K562 (cell line): Measurements from ENCODE around the gene IL23A. TPM values are rescaled to one million over a fixed set of nuclear protein-coding genes. Genes with fewer than 3 reads are reported as not detected.
A peak's percentile ranks its signal among the peaks of the same experiment; 100 is the strongest.

Experiments
- ARID1B ChIP-seq: fragments of 450-650 bp; IDR thresholded peaks from 2 replicates; pipeline ENCODE4 v1.6.1; 2016; ENCODE audit warnings: antibody characterized with exemption, mild to moderate bottlenecking, inconsistent platforms
- ATF7 ChIP-seq: fragments of 450-650 bp; IDR thresholded peaks from 2 replicates; pipeline ENCODE4 v1.7.1; 2014; ENCODE audit warnings: mild to moderate bottlenecking, moderate library complexity
- CHD1 ChIP-seq: fragments of 200-600 bp; sonication (generic); IDR thresholded peaks from one replicate; pipeline ENCODE4 v1.6.1; 2012; ENCODE audit warnings: mild to moderate bottlenecking, moderate library complexity, low read length, inconsistent platforms
- DNMT1 ChIP-seq: fragments of 450-650 bp; IDR thresholded peaks from 2 replicates; pipeline ENCODE4 v1.6.1; 2016; ENCODE audit warnings: antibody characterized with exemption, mild to moderate bottlenecking
- DPF2 ChIP-seq: fragments of 450-650 bp; IDR thresholded peaks from 2 replicates; pipeline ENCODE4 v1.6.1; 2016
- ESRRA ChIP-seq: fragments of 450-650 bp; IDR thresholded peaks from 2 replicates; pipeline ENCODE4 v1.6.1; 2014; ENCODE audit warnings: low read depth, mild to moderate bottlenecking, moderate library complexity, borderline replicate concordance
- FOXJ2 ChIP-seq: fragments of 200-800 bp; sonication (Bioruptor generic); IDR thresholded peaks from 2 replicates; pipeline ENCODE4 v1.6.1; 2016; ENCODE audit warnings: missing genetic modification characterization, missing compliant biosample characterization
- MYNN ChIP-seq, 2 experiments: sonication (generic); formaldehyde crosslinking in 1 of 2; IDR thresholded peaks; 2 replicates each; pipeline versions ENCODE4 v1.5.0 to v1.6.1; 2016 to 2020; ENCODE audit warnings: antibody characterized with exemption in 1 of 2, missing genetic modification reagents in 1 of 2
- NCOA4 ChIP-seq: fragments of 450-650 bp; IDR thresholded peaks from 2 replicates; pipeline ENCODE4 v1.6.1; 2018; ENCODE audit warnings: mild to moderate bottlenecking; ENCODE audit not compliant: partially characterized antibody
- PML ChIP-seq: IDR thresholded peaks from 2 replicates; pipeline ENCODE4 v1.6.1; 2012; ENCODE audit warnings: low read length, inconsistent platforms
- RB1 ChIP-seq: fragments of 450-650 bp; IDR thresholded peaks from 2 replicates; pipeline ENCODE4 v1.6.1; 2017; ENCODE audit warnings: low read depth, mild to moderate bottlenecking
- SMARCB1 ChIP-seq: IDR thresholded peaks from 2 replicates; pipeline ENCODE4 v1.6.1; 2011; ENCODE audit warnings: improper control_type of control experiment, low read depth; ENCODE audit not compliant: insufficient read length
- ZKSCAN3 ChIP-seq: fragments of 250-450 bp; sonication (Bioruptor Pico); IDR thresholded peaks from 2 replicates; pipeline ENCODE4 v1.4.0; 2020
- ZNF764 ChIP-seq: fragments of 250-450 bp; sonication (Bioruptor Pico); IDR thresholded peaks from 2 replicates; pipeline ENCODE4 v1.4.0; 2020; ENCODE audit warnings: low read depth, mild to moderate bottlenecking, moderate library complexity
- polyA plus RNA-seq, 8 experiments: library from polyadenylated mRNA; depleted of rRNA in 4 of 8; stranded (reverse) in 5 of 8; unstranded in 3 of 8; fragments of >200 nt; fragmentation: Nextera tagmentation in 2 of 8; fragmentation: Illumina TruSeq in 1 of 8; extraction: Ambion mirVana in 2 of 8; extraction: Trizol in 1 of 8; gene quantifications; 2 replicates each; pipeline versions ENCODE4 v1.2.1 to v1.2.3, GENCODE V29; 2011 to 2014; ENCODE audit warnings: inconsistent platforms in 1 of 8, missing spikeins in 1 of 8
- total RNA-seq, 7 experiments: library from RNA; depleted of rRNA in 6 of 7; stranded (reverse); fragments of >200 nt in 6 of 7; fragmentation: Illumina TruSeq in 2 of 7; extraction: Trizol in 2 of 7; gene quantifications; 2 replicates each; pipeline versions ENCODE4 v1.2.1 to v1.2.3, GENCODE V29; 2011 to 2021; ENCODE audit warnings: low replicate concordance in 1 of 7
- TF ChIP-seq, protein P1 (sequence below): sonication (generic); formaldehyde crosslinking; IDR thresholded peaks from 2 replicates; pipeline ENCODE4 v1.8.1; 2023; ENCODE audit warnings: mild to moderate bottlenecking, missing genetic modification reagents
- TF ChIP-seq, protein P2 (sequence below): sonication (generic); formaldehyde crosslinking; IDR thresholded peaks from 2 replicates; pipeline ENCODE4 v1.8.0; 2023; ENCODE audit warnings: missing genetic modification reagents, mild to moderate bottlenecking, borderline replicate concordance
- TF ChIP-seq, protein P3 (sequence below): IDR thresholded peaks from 2 replicates; pipeline ENCODE4 v1.6.1; 2011; ENCODE audit warnings: borderline replicate concordance, low read depth, mild to moderate bottlenecking, moderate library complexity, low read length; ENCODE audit not compliant: insufficient read depth, poor library complexity, severe bottlenecking

IL23A gene
- total and polyA plus RNA-seq, 9 of the 15 experiments (the other 6 are each of a cell fraction or from before 2014, with no cell fraction given), result 4.4 to 37.2 (median 9.6) TPM

DNA sequence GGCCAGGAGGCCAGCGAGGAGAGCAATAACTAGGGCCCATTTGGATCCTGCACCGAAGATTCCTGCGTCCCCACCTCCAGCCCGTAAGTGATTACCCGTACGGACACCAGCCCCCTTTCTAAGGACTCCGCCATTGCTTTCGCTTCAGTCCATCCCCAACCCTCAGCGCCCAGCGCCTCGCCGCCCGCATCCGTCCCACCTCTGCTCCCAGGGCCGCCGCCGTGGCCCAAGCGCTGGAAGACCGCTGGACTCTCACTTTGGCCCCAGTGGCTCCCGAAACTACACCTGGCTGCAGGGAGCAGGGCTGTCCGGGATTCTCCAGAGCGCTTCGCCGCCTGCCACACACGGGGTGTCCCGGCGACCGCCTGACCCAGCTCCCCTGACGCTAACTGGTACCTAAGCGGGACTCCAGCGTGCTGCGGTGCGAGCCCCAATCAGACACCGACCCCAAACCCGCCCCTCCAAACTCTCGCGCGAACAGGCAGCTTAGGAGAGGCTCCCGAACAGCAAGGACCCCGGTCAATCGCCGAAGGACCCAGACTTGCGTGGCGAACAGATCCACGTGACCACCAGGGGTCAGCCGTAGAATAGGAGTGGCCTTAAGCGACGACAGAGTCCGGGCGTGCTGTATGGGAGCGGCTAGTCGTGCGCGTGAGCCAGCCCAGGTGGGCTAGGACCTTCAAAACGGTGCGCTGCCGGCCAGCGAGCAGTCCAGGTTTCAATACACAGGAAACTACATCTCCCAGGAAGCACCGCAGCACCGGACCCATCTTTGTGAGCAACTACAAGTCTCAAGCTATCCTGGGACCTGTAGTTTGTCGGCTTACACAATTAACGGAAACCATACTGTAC, 22.8 kb upstream of the IL23A start, which contains the start of gene CNPY2 (continued):
- 0 out of 2 replicates have a peak, but pooled peaks have one; percentile 16 for TF ChIP-seq FOXJ2 (tag)
- peak; percentile 63; the same call in 1 of the 2 replicates for TF ChIP-seq RB1
- TF ChIP-seq, protein P1, sequence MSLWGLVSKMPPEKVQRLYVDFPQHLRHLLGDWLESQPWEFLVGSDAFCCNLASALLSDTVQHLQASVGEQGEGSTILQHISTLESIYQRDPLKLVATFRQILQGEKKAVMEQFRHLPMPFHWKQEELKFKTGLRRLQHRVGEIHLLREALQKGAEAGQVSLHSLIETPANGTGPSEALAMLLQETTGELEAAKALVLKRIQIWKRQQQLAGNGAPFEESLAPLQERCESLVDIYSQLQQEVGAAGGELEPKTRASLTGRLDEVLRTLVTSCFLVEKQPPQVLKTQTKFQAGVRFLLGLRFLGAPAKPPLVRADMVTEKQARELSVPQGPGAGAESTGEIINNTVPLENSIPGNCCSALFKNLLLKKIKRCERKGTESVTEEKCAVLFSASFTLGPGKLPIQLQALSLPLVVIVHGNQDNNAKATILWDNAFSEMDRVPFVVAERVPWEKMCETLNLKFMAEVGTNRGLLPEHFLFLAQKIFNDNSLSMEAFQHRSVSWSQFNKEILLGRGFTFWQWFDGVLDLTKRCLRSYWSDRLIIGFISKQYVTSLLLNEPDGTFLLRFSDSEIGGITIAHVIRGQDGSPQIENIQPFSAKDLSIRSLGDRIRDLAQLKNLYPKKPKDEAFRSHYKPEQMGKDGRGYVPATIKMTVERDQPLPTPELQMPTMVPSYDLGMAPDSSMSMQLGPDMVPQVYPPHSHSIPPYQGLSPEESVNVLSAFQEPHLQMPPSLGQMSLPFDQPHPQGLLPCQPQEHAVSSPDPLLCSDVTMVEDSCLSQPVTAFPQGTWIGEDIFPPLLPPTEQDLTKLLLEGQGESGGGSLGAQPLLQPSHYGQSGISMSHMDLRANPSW (CRISPR knock-in tag), result no peak
- TF ChIP-seq DPF2, result 0 out of 2 replicates have a peak, but pooled peaks have one; percentile 5
- no peak for TF ChIP-seq ZNF764 (CRISPR knock-in tag)
- TF ChIP-seq MYNN (IDR thresholded peaks at IDR 0.05), result 0 out of 2 replicates have a peak, but pooled peaks have one; percentile 3
- no peak for TF ChIP-seq MYNN (CRISPR knock-in tag; IDR thresholded peaks at IDR 0.05)
- no peak for TF ChIP-seq ZKSCAN3 (CRISPR knock-in tag)
- peak; percentile 74 for TF ChIP-seq ATF7
- TF ChIP-seq NCOA4, result no peak
- TF ChIP-seq PML, result 0 out of 2 replicates have a peak, but pooled peaks have one; percentile 43
- 0 out of 2 replicates have a peak, but pooled peaks have one; percentile 14 for TF ChIP-seq DNMT1
- TF ChIP-seq, protein P2, sequence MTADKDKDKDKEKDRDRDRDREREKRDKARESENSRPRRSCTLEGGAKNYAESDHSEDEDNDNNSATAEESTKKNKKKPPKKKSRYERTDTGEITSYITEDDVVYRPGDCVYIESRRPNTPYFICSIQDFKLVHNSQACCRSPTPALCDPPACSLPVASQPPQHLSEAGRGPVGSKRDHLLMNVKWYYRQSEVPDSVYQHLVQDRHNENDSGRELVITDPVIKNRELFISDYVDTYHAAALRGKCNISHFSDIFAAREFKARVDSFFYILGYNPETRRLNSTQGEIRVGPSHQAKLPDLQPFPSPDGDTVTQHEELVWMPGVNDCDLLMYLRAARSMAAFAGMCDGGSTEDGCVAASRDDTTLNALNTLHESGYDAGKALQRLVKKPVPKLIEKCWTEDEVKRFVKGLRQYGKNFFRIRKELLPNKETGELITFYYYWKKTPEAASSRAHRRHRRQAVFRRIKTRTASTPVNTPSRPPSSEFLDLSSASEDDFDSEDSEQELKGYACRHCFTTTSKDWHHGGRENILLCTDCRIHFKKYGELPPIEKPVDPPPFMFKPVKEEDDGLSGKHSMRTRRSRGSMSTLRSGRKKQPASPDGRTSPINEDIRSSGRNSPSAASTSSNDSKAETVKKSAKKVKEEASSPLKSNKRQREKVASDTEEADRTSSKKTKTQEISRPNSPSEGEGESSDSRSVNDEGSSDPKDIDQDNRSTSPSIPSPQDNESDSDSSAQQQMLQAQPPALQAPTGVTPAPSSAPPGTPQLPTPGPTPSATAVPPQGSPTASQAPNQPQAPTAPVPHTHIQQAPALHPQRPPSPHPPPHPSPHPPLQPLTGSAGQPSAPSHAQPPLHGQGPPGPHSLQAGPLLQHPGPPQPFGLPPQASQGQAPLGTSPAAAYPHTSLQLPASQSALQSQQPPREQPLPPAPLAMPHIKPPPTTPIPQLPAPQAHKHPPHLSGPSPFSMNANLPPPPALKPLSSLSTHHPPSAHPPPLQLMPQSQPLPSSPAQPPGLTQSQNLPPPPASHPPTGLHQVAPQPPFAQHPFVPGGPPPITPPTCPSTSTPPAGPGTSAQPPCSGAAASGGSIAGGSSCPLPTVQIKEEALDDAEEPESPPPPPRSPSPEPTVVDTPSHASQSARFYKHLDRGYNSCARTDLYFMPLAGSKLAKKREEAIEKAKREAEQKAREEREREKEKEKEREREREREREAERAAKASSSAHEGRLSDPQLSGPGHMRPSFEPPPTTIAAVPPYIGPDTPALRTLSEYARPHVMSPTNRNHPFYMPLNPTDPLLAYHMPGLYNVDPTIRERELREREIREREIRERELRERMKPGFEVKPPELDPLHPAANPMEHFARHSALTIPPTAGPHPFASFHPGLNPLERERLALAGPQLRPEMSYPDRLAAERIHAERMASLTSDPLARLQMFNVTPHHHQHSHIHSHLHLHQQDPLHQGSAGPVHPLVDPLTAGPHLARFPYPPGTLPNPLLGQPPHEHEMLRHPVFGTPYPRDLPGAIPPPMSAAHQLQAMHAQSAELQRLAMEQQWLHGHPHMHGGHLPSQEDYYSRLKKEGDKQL, result no peak
- TF ChIP-seq, protein P3, sequence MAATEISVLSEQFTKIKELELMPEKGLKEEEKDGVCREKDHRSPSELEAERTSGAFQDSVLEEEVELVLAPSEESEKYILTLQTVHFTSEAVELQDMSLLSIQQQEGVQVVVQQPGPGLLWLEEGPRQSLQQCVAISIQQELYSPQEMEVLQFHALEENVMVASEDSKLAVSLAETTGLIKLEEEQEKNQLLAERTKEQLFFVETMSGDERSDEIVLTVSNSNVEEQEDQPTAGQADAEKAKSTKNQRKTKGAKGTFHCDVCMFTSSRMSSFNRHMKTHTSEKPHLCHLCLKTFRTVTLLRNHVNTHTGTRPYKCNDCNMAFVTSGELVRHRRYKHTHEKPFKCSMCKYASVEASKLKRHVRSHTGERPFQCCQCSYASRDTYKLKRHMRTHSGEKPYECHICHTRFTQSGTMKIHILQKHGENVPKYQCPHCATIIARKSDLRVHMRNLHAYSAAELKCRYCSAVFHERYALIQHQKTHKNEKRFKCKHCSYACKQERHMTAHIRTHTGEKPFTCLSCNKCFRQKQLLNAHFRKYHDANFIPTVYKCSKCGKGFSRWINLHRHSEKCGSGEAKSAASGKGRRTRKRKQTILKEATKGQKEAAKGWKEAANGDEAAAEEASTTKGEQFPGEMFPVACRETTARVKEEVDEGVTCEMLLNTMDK, result no peak
- 0 out of 2 replicates have a peak, but pooled peaks have one; percentile 24 for TF ChIP-seq ESRRA
- peak; percentile 48 for TF ChIP-seq CHD1
- TF ChIP-seq SMARCB1, result no peak
- TF ChIP-seq ARID1B, result peak; percentile 26; the same call in 1 of the 2 replicates
